HG02840 (cell line): ENCODE results near the gene SIGLEC8.
"Not testable (repeated sequence)": the region's sequence is repeated elsewhere in the genome, so short reads cannot be mapped to it uniquely, and the experiment has no call there.

Source experiments
- ATAC-seq: cut with Tn5 transposase; IDR thresholded peaks from one replicate; pipeline ENCODE4 v1.9.1; 2021; ENCODE audit warnings: mild to moderate bottlenecking, moderate library complexity, moderate number of reproducible peaks; ENCODE audit not compliant: unreplicated experiment, low FRiP score

The SIGLEC8 gene

DNA sequence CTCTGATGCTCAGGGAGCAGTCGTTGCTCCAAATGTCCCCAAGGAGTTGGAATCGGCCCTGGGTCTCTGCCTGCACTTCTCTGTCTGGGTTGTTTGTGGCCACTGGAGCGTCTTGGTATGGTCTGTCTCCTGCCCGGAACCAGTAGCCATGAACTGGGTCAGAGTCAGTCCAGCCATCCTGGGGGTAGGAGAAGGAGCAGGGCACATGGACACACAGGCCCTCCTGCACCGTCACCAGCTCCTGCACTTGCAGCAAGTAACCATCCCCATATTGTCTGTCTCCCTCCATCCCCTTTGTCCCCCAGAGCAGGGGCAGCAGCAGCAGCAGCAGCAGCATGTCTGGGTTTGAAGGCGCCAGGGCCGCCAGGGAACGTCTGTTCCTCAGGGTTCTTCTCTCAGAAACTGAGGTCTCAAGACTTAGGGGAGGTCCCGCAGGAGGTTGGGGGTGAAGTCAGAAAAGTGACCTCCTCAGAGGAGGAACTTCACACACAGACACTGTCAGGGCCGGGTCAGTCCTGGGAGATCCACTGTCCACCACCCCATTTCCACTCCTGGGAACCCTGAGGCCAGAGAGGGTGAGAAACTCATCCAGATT lies at the start of gene SIGLEC8:
SIGLEC8 (minus strand) TSS at position 404 of the 595 bp plus-strand sequence; CDS start at position 337, 67 bp downstream.
- ATAC-seq: no peak

DNA sequence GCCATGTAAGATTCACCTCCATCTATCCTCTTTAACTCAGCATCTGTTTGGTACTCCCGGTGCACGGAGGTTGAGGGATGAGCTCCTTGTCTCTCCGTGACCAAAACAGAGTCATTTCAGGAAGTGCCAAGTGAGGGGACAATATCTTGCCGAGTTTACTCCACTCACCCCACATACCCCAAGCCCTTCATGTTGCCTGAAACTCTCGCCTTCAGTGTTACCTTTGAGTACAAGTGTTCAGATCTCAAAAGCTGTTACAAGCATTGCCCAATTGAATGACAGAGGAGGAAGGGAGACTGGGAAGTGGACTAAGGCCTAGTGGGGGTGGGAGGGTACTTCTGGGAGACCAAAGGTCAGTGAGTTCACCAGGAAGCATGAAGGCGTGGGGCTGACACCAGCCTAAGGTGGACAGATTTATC lies 49.4 kb upstream of the SIGLEC8 start:
- no peak for ATAC-seq

DNA sequence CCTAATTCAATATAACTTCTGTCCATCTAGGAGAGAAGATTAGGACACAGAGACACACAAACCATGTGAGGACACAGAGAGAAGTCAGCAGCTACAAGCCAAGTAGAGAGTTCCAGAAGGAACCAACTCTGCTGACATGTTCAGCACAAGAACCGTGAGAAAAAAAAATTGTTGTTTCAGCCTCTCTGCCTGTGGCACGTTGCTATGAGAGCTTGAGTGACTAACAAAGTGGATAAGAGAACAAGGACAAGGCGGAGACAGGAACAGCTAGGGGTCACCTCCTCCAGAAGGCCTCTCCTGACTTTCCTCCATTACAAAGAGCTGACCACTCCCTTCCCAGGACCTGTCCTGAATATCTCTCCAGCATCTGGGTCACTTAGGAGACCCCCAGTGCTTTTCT lies 48.9 kb upstream of the SIGLEC8 start:
- no peak for ATAC-seq

DNA sequence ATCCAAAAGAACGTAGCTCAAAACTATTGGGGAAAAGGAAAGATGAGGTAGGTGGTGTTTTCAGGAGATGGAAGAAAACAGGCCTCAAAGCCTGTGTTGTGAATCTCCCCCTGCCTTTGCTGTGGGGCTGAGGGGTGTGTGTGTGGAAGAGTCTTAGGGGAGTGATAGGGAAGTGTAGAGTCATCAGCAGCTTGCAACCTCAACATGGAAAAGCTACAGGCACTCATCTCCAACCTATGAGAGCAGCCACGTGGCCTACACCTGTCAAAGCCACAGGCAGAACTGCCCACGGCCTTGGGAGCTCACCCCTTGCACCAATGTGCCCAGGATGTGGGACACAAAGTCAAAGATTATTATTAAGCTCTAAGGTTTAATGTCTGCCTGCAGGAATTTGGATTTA lies 47.6 kb upstream of the SIGLEC8 start:
- no peak for ATAC-seq

DNA sequence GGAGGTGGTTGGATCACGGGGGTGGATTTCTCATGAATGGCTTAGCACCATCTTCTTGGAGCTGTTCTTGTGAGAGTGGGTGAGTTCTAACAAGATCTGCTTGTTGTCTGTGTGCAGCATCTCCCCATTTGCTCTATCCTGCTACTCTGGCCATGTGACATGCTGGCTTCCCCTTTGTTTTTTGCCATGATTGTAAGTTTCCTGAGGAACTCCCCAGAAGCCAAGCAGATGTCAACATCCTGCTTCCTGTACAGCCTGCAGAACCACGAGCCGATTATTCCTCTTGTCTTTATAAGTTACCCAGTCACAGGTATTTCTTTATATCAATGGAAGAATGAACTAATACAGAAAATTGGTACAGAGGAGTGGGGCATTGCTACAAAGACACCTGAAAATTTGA lies 45.6 kb upstream of the SIGLEC8 start:
- ATAC-seq: no peak

DNA sequence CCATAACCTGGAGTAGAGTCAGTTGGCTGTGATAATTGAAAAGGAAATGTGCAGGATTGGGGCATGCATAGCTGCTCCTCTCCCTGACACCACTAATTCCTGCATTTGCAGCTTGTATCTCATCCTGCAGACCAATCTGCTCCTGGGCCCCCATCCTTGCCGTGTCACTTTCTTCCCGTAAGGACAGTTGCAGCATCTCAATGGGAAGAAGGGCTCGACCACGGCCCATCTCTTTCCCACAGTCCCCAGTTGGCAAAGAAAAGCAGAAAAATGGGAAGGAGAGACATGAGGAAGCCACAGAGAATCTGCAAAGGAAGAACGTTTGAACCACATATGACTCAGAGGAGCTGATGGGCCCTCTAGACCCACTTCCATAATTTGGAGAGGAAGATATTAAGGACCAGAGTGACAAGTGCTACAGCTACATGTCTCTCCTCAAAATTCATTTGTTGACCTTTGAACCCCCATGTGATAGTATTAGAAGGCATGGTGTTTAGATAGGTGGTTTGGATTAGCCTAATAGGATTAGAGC lies 45.1 kb upstream of the SIGLEC8 start:
- no peak for ATAC-seq

DNA sequence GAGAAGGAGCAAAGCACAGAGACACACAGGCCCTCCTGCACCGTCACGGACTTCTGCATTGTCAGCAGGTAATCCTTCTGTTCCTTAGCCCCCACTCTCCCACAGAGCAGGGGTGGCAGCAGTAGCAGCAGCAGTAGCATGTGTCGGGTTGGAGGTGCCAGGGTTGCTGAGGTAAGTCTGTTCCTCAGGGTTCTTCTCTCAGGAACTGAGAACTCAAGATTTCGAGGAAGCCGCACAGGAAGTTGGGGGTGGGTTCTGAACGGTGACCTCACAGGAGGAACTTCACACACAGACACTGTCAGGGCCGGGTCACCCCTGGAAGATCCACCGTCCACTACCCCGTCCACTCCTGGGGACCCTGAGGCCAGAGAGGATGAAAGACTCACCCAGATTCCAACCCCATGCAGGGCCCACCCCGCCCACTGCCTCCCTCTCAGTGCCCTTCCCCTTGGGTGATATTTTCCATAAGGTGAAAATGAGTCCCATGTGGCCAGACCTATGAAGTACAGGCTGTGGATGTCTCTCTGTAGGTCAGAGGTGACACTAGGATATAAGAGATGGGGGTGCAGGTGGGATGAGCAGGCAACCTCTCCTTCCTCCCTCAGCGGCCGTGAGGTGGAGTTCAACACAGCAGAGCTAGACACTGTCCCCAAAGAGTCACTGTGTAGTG lies 43.5 kb upstream of the SIGLEC8 start, which contains the start of gene SIGLEC12:
SIGLEC12 (minus strand) TSS at position 207 of the 670 bp plus-strand sequence; CDS start at position 140, 67 bp downstream.
- no peak for ATAC-seq

DNA sequence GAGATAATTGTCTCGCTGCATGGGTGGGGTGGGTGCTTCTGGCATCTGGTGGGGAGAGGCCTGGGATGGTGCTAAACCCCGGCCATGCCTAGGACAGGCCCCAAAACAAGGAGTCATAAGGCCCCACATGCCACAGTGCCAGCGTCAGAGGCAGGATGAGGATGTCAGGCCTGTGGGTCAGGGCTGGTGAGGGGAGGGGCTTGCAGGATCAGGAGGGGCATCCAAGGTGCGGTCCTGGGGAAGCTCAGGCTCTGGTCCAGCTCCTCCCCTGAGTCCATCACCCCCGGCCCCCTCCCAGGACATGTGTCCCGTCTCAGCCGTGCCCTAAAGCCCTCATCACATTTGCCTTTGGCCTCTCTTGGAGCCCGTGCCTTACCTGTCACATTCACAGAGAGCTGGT lies 42.7 kb upstream of the SIGLEC8 start:
- not testable (repeated sequence) for ATAC-seq

DNA sequence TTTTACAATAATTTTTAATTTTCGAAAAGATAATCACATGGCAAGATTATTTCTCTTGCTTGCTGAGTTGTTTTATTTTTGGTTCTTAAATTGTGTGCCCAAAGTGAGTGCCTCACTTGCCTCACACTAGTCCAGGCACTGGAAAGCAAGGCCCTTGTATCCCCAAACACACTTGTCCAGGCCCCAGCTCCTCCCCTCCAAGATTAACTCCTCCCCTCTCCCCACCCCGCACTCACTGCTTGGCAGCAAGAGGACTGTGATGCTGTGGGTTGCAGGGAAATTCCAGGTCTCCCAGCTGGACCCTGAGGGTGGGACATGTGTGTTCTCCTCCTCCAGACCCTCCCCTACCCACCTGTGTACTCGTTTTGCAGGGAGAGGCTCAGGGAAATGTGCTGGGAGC lies 39.4 kb upstream of the SIGLEC8 start:
- ATAC-seq: no peak

DNA sequence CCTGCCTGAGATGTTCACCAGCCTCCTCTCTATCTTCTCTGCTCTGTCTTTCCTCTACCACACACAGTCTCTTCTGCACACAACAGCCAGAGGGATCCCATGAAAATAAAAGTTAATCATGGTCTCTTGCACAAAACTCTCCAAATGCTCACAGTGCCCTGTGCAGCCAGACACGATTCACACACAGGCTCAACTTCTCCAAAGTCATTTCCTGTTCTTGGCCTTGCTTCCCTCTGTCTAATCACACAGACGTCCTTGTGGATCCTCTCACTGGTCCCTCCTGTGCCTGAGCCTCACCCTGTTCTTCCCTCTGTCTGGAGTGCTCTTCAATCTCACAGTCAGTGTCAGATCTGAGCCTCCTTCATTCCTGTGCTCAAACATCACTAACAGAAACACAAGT lies 35.5 kb upstream of the SIGLEC8 start:
- ATAC-seq: no peak

DNA sequence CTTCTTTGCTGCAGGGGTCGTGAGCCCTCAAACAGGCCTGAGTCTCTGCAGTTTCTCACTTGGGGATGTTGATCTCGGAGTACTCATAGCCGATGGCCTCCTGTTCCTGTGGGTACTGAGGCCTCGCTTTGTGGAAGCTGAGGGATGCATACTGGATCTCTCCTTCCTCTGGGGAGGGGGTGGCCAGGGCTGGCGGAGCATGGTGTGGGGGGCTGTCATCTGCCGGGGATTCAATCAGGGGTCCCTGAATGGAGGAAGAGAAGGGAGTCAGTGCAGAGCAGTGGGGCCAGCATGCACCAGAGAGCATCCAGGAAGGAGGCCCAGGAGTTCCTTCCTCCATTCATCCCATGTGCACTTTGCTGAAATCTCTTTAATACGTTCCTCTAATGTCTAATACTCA lies 33.3 kb upstream of the SIGLEC8 start:
- ATAC-seq: no peak

DNA sequence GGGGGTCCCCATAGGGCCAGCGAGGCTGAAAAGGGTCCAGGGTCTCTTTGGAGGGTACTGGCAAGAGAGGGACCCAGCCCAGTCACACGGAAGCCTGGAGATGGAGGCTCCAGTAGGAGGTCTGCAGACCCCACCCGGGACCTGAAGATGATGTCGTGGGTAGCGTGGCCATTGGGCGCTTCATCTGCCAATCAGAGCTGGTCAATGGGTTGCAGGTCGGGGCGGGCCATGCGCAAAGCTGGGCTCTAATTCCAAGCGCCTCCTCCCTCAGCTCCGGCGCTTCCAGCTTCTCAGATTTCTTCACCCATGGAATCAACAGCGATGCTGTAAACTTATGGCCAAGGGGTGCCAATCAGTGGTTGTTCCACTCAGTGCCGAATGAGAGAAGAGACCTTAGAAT lies 32.4 kb upstream of the SIGLEC8 start:
- no peak for ATAC-seq

DNA sequence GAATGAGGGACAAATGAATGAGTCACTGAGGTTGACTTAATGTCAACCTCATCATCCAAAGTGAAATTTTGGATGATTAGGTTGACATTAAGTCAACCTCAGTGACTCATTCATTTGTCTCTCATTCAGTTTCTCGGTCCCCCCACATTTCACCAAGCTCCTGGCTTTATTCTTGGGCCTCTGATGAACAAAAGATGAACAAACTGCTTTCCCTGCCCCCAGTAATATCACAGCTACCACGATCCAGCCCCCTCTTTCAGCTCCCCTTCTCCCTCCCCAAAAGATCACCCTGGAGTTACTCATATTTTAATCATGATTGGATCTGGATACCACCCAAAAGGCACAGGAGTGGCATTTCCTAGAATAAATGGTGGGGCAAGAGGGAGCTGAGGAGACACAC lies 30.9 kb upstream of the SIGLEC8 start:
- ATAC-seq: no peak

DNA sequence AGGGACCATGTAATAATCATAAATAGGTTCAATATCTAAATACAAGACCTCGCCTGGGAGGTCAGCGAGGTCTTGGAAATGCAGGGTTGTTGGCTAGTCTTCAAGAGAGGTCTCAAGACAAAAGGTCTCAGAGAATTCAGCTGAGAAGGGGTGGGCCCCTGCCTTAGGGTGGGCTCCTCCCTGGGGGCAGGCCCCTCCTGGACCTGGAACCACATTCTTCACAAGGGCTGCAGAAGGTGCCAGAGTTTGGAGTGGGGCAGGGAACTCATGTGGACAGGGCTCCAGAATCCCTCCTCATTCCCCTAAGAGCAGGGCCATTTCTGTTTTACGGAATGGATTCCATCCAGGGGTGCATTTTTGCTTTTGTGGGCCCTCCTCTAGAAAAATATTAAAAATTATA lies 30.2 kb upstream of the SIGLEC8 start:
- no peak for ATAC-seq

DNA sequence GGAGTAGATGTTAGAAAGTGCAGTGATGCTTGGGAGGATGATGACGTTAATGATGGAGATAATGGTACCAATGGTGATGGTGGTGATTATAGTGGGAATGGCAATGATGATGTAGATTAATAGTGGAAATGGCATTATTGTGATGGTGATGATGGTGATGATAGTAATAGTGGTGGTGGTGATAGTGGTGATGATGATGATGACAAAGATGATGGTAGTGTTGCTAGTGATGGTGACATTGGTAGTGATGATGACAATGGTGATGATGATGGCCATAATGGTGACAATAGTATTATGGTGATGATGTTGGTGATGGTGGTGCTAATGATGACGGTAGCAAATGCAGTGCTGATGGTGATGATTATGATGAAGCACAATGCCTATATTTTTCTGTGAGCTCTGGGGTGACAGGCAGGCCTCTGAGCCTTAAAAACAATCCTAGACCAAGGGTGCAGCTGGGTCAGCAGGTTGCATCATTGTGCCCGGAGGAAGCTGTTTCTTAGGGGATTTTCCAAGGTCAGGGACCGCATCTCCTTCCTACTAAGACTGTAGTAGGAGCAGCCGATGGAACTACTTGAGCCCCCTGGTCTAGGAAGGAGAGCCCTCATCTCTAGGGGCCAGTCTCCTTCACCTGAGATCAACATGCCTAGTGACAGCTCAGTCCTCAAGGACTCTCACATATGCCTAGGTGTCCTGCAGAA lies 27.9 kb upstream of the SIGLEC8 start:
- ATAC-seq: no peak

DNA sequence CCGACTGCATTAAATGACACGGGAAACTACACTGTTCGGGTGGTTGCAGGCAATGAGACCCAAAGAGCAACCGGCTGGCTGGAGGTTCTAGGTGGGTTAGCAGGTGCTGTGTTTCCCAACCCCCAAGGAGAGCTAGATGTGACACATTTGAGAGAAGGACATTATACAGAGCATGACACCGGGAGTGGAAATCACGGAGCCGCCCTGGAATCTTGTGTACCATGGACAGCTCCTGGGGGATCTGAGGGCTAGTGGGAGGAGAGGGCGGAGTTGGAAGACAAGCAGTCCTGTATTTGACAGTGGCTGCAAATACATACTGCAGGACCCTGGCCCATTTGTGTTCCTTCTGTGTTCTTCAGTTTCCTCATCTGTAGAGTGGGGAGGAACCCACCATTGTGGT lies 22.3 kb upstream of the SIGLEC8 start:
- no peak for ATAC-seq

DNA sequence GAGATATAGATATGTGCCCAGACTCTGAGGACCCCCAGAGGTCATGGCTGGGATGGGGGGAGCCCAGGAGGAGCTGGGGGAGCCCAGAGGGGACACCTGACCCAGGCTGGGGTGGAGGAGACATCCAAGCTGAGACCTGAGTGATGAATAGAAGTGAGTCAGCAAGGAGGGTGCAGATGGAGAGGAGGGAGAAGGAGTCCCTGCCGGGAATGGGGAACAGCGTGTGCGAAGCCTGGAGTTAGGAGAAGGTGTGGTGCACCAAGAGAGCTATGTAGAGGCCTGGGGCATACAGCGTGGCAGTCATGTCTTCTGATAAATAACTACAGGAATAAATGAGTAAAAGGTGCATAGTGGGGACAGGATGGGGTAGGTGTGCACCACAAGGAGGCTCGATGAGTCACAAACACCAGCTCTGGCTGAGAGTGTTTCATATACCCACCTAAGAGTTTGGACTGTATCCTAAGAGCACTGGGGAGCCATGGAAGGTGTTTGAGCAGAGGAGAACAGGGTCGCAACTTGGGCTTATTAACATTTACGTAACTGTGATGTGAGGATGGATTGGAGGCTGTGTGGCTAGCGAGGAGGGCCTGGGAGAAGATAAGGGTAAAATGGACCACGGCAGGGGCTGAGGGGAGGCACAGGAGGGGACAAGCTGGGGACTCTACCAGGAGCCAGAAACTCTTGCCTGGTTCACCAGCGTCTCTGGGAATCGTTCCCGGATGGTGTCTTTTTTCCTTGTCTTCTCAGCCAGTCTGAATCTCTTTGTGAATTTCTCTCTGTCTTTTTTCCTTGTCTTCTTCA lies 21.5 kb upstream of the SIGLEC8 start:
- no peak for ATAC-seq

DNA sequence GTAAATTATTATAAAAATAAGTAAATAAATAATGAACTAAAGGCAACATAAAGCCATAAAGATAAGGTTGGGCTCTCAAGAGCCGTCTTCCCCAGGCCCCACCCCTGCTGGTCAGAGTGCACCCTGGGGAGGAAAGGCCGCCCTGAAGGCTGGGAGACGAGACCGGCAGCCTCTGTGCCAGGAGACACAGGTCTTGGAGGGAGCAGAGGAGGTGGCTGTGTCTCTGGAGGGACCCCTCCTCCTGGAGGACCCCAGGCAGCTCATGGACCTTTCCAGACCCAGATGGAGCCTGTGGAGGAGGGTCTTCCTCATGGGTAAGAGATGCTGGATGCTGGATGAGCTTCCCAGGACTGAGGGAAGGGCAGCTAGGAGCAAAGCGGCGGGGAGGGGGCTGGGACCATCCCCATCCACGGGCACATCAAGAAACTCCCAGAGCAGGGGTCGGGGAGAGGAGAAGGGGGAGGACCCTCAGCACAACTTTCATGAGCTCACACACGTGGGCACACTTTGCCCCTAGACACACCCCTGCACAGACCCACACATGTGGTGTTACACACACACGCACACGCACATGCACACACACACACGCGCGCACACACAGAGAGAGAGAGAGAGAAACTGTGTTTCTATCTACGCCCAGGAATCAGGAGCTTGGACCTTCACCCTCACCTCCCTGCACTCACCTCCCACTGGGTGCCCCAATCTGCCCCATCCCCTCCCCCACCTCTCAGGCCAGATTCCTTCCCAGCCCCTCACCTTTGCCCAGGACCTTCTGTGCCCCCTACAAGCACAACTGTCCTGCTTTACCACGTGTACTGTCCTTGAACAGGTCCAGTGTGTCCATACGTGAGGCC lies 20.4 kb upstream of the SIGLEC8 start, which contains the start of gene CEACAM18:
CEACAM18 (plus strand) TSS at position 159 of the 854 bp plus-strand sequence.
- no peak for ATAC-seq

DNA sequence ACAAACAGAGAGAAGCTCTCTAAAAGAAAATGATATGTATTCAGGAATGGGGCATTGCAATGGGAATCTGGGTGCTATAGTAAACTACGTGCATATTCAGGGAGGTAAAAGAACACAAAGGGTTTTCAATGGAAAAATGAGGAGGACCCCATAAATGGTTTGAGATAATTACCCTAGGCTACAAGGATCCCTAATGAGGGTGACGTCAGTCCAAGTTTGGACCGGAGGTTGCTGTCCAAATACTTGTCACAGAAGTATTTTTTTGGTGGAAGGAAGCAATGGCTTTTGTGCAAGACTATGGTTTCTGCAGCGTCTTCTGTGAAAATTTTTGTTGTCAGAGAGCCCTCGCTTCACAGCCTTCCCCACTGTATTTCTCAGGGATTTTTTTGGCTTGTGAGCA lies 19.1 kb upstream of the SIGLEC8 start:
- no peak for ATAC-seq

DNA sequence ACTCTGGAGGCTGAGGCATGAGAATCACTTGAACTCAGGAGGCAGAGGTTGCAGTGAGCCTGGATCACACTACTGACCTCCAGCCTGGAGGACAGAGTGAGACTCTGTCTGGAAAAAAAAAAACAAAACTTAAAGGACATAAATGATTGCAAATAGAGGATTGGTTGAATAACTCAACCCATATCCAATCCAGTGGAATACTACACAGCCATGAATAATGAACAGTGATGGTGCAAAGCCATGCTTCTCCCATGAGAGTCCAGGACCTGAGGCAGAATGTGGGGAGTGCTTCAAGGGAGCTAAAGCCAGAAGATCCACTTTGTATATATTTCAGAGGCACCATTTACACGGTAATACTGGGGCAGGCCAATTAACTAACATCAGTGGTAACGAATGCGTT lies 17.9 kb upstream of the SIGLEC8 start:
- no peak for ATAC-seq
